Hepatocyte (in vitro differentiated cells): Measurements from ENCODE around the gene PDE7B.

Experiments
- CTCF ChIP-seq: fragments of 200-600 bp; sonication (generic); IDR thresholded peaks from 2 replicates; pipeline ENCODE4 v1.5.1; 2016; ENCODE audit warnings: antibody characterized with exemption, mild to moderate bottlenecking; ENCODE audit not compliant: poor library complexity
- EZH2 ChIP-seq: fragments of 200-600 bp; sonication (generic); IDR thresholded peaks from 2 replicates; pipeline ENCODE4 v1.6.1; 2016; ENCODE audit warnings: antibody characterized with exemption, mild to moderate bottlenecking, borderline replicate concordance
- EZH2phosphoT487 ChIP-seq: fragments of 200-600 bp; sonication (generic); IDR thresholded peaks from one replicate; pipeline ENCODE4 v1.6.1; 2018; ENCODE audit warnings: antibody characterized with exemption, mild to moderate bottlenecking, low read depth, moderate library complexity; ENCODE audit not compliant: unreplicated experiment, severe bottlenecking

GRCh38 chr6:136095986-136096385, 244.5 kb downstream of the PDE7B start:
- TF ChIP-seq CTCF (no peak), EZH2 (no peak), EZH2phosphoT487 (no peak)
